ENCODE data around the gene MRC2. TPM values are rescaled to one million over a fixed set of nuclear protein-coding genes. Genes with fewer than 3 reads are reported as not detected.
A peak's percentile ranks its signal among the peaks of the same experiment; 100 is the strongest.

The MRC2 gene
- total RNA-seq, 2 donors from 2014 or later, result 184 to 242 TPM

DNA sequence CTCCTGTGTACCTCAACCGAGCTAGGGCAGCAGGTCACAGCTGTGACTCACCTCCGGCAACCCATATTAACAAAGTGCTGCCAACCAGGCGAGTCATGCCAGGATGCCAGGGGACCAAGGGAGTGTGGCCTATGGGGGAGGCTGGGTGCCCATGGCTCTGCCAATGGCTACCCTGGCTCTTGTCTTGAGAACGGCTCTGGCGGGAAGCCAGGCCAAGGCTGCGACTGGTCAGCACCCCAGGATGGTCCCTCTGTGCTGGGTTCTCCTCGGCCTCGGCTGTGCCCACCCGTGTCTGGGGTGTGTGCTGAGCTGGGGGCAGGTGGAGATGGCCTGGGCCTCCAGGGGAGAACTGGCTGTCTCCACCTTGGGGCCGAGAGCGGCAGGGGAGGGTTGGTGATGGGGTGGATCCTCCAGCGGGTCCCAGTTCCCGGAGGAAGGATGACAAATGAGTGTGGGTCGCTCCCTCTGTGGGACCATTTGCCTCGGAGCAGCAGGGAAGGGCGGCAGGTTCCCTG is 75.8 kb downstream of the MRC2 start:
- H3K36me3 ChIP-seq, result no peaks in the 10 kb centered on the region
- H3K4me1 ChIP-seq (ENCODE audit: control insufficient read depth in 1 of 2, low read depth in 2 of 2), result peaks cover 10 to 26% of the 10 kb centered on the region in 2 donors
- no peak for DNase-seq (ENCODE audit: low spot score)
- no peaks in the 10 kb centered on the region for H3K9me3 ChIP-seq
- H3K27ac ChIP-seq, result no peak overlapping the region
- H3K4me3 ChIP-seq, result peak overlapping the region; percentile 93
- H3K27me3 ChIP-seq (replicated peaks; ENCODE audit: insufficient read depth), result no peaks in the 10 kb centered on the region
- TF ChIP-seq CTCF (IDR thresholded peaks at IDR 0.05), result no peak
- ATAC-seq (ENCODE audit: insufficient number of reproducible peaks, low FRiP score, low read depth), result no peak

GRCh38 chr17:62703776-62704380 is 76.4 kb downstream of the MRC2 start:
- peak; percentile 86 for TF ChIP-seq CTCF (IDR thresholded peaks at IDR 0.05)
- no peaks in the 10 kb centered on the region for H3K27me3 ChIP-seq (replicated peaks; ENCODE audit: insufficient read depth)
- H3K4me3 ChIP-seq, result peak overlapping the region; percentile 93
- H3K4me1 ChIP-seq (ENCODE audit: control insufficient read depth in 1 of 2, low read depth in 2 of 2), result peaks cover 10 to 26% of the 10 kb centered on the region in 2 donors
- peak; percentile 64 for ATAC-seq (ENCODE audit: insufficient number of reproducible peaks, low FRiP score, low read depth)
- peak overlapping the region in 1 of 2 donors; percentile 39 for H3K27ac ChIP-seq
- no peaks in the 10 kb centered on the region for H3K36me3 ChIP-seq
- no peaks in the 10 kb centered on the region for H3K9me3 ChIP-seq
- no peak for DNase-seq (ENCODE audit: low spot score)

DNA sequence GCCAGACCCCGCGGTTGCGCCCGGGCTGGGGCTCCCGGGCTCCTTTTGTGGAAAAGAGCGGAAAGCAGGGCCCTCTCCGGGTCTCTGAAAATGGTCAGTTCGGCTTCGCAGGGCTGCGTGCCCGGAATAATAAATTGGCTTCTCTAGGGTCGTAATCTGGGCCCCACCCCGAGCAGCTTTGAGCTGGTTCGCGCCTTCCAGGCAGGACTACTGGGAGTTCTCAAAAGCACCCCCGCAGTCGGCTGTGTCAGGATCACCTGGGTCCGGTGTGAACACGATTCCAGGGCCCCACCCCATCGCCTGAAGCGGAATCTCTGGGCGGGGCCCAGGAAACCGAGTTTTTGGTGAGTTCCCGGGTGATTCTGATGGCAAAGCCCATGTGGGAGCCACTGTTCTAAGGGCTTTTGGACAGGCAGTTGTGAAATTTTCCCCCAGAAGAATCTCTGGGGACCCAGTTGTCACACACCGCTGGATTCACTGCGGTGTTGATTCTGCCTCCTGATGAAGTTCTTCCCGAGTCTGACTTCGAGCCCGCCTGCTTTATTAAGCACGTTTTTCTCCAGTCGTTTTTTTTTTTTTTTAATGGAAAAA is 77.0 kb downstream of the MRC2 start:
- H3K36me3 ChIP-seq, result no peaks in the 10 kb centered on the region
- no peak for ATAC-seq (ENCODE audit: insufficient number of reproducible peaks, low FRiP score, low read depth)
- H3K27me3 ChIP-seq (replicated peaks; ENCODE audit: insufficient read depth), result no peaks in the 10 kb centered on the region
- DNase-seq (ENCODE audit: low spot score), result no peak
- H3K9me3 ChIP-seq, result no peaks in the 10 kb centered on the region
- H3K4me3 ChIP-seq, result peak overlapping the region; percentile 93
- peak overlapping the region in 1 of 2 donors; percentile 39 for H3K27ac ChIP-seq
- no peak for TF ChIP-seq CTCF (IDR thresholded peaks at IDR 0.05)
- H3K4me1 ChIP-seq (ENCODE audit: control insufficient read depth in 1 of 2, low read depth in 2 of 2), result peaks cover 10 to 26% of the 10 kb centered on the region in 2 donors

DNA sequence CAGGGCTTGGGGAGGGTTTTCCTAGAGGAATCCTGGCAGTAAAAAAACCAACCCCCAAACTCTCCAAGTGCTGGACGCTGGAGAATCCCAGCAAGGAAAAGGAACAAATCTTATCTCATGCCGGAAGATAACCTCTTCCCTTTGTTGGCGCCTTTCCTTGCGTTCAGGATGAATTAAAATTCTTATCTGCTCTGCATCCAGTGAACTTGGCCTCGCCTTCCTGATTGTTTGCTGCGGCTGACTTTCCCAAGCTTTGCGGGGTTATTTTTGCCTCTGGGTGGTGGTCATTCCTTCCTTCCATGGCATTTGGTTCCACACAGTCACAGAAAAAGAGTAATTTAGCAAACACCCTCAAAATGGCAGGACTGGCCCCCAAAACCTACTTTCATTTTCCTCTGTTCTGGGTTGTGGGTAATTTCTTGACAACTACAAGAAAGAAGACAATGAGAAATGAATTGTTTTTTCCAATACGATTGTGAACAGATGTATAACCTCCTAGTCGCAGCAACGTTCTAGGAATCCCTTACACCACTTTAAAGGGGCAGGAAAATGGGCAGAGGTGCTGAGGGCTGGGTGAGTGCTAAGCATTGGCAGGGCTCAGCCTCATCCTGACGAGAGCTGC is 77.8 kb downstream of the MRC2 start:
- Histone ChIP-seq H3K4me3 (peak overlapping the region; percentile 93), H3K27ac (peak overlapping the region; percentile 12 to 13), H3K4me1 (ENCODE audit: control insufficient read depth in 1 of 2, low read depth in 2 of 2) (peaks cover 10 to 26% of the 10 kb centered on the region in 2 donors), H3K36me3 (no peaks in the 10 kb centered on the region), H3K9me3 (no peaks in the 10 kb centered on the region), H3K27me3 (replicated peaks; ENCODE audit: insufficient read depth) (no peaks in the 10 kb centered on the region)
- TF ChIP-seq CTCF (IDR thresholded peaks at IDR 0.05), result no peak
- no peak for ATAC-seq (ENCODE audit: insufficient number of reproducible peaks, low FRiP score, low read depth)
- DNase-seq (ENCODE audit: low spot score), result no peak

Data from thoracic aorta (tissue), 2 donors.